SK-N-SH (cell line): ENCODE data around the gene LPP. TPM values are rescaled to one million over a fixed set of nuclear protein-coding genes. Genes with fewer than 3 reads are reported as not detected.

ENCODE experiments used
- CTCF ChIA-PET: fragments of 300-600, 350-600 bp; formaldehyde crosslinking; extraction: SDS; loops from one replicate; lab custom pipeline; 2021; lab: Yijun Ruan, JAX
- POLR2A ChIA-PET: fragments of 350-600 bp; sonication (Branson Sonifier 250); formaldehyde crosslinking; extraction: SDS; loops from one replicate; lab custom pipeline; 2020; ENCODE audit warnings: antibody characterized with exemption, inconsistent platforms; lab: Yijun Ruan, JAX
- DNase-seq: peaks from one replicate; pipeline ENCODE4 v3.0.0; 2012
- H2AFZ ChIP-seq: fragments of 200-600 bp; sonication (generic); 2 replicates; pipeline ENCODE4 v1.8.1; 2016; ENCODE audit warnings: antibody characterized with exemption, mild to moderate bottlenecking, low read depth
- H3F3A ChIP-seq: fragments of 200-600 bp; sonication (generic); replicated peaks from 2 replicates; pipeline ENCODE3; 2016; ENCODE audit warnings: antibody characterized with exemption, mild to moderate bottlenecking; ENCODE audit not compliant: insufficient read depth
- H3K27ac ChIP-seq, 2 experiments: fragments of 200-500 bp in 1 of 2; fragments of 200-600 bp in 1 of 2; sonication (Bioruptor generic) in 1 of 2; sonication (generic), shearing (Covaris generic) in 1 of 2; 2 replicates each; pipeline versions ENCODE4 v1.5.1 to v1.6.1; 2014 to 2016; ENCODE audit warnings: low read depth in 2 of 2, inconsistent platforms in 1 of 2, low read length in 1 of 2, mild to moderate bottlenecking in 1 of 2, mixed read lengths in 1 of 2
- H3K27me3 ChIP-seq: fragments of 200-600 bp; sonication (generic), shearing (Covaris generic); 2 replicates; pipeline ENCODE4 v1.6.1; 2016; ENCODE audit warnings: mixed run types; ENCODE audit not compliant: insufficient read depth
- H3K36me3 ChIP-seq, 2 experiments: fragments of 200-500 bp in 1 of 2; fragments of 200-600 bp in 1 of 2; sonication (Bioruptor generic) in 1 of 2; sonication (generic) in 1 of 2; replicated peaks in 1 of 2; 2 replicates each; pipeline versions ENCODE3 to v1.5.1; 2014 to 2016; ENCODE audit warnings: low read length in 1 of 2, mild to moderate bottlenecking in 1 of 2; ENCODE audit not compliant: insufficient read depth in 2 of 2, control insufficient read depth in 1 of 2
- H3K4me1 ChIP-seq, 2 experiments: fragments of 200-500 bp in 1 of 2; fragments of 200-600 bp in 1 of 2; sonication (Bioruptor generic) in 1 of 2; sonication (generic), shearing (Covaris generic) in 1 of 2; 2 replicates each; pipeline versions ENCODE4 v1.5.1 to v1.6.1; 2014 to 2016; ENCODE audit warnings: low read depth in 1 of 2, low read length in 1 of 2, mixed run types in 1 of 2; ENCODE audit not compliant: insufficient read depth in 2 of 2, control insufficient read depth in 1 of 2
- H3K4me2 ChIP-seq: fragments of 200-600 bp; sonication (generic), shearing (Covaris generic); 2 replicates; pipeline ENCODE4 v1.6.1; 2017; ENCODE audit warnings: mixed run types
- H3K4me3 ChIP-seq, 2 experiments: fragments of 200-500 bp in 1 of 2; fragments of 200-600 bp in 1 of 2; sonication (Bioruptor generic) in 1 of 2; sonication (generic), shearing (Covaris generic) in 1 of 2; 2 replicates each; pipeline versions ENCODE4 v1.5.1 to v1.8.1; 2014 to 2016; ENCODE audit warnings: low read depth in 2 of 2, inconsistent platforms in 1 of 2, low read length in 1 of 2, mild to moderate bottlenecking in 1 of 2, mixed read lengths in 1 of 2, moderate library complexity in 1 of 2
- H3K79me2 ChIP-seq: fragments of 200-600 bp; sonication (generic); 2 replicates; pipeline ENCODE4 v1.8.1; 2017; ENCODE audit warnings: mild to moderate bottlenecking; ENCODE audit not compliant: insufficient read depth
- H3K9ac ChIP-seq: fragments of 200-600 bp; sonication (generic); 2 replicates; pipeline ENCODE4 v1.6.1; 2017; ENCODE audit warnings: mixed run types
- H3K9me2 ChIP-seq: fragments of 200-600 bp; sonication (generic); 2 replicates; pipeline ENCODE4 v1.6.1; 2017; ENCODE audit warnings: mixed run types
- H3K9me3 ChIP-seq: fragments of 200-600 bp; sonication (generic); 2 replicates; pipeline ENCODE4 v1.6.1; 2017; ENCODE audit warnings: mixed run types, mild to moderate bottlenecking, moderate library complexity
- H4K20me1 ChIP-seq: fragments of 200-600 bp; sonication (generic); 2 replicates; pipeline ENCODE4 v1.6.1; 2017; ENCODE audit warnings: mild to moderate bottlenecking, mixed run types; ENCODE audit not compliant: insufficient read depth
- CHD2 ChIP-seq: fragments of 150-350 bp; IDR thresholded peaks from 2 replicates; pipeline ENCODE4 v1.6.1; 2018; ENCODE audit warnings: low read length; ENCODE audit not compliant: partially characterized antibody
- CTCF ChIP-seq: fragments of 200-600 bp; sonication (generic); IDR thresholded peaks from 2 replicates; pipeline ENCODE4 v1.6.1; 2017; ENCODE audit warnings: antibody characterized with exemption, mild to moderate bottlenecking, moderate library complexity
- FOSL2 ChIP-seq: IDR thresholded peaks from 2 replicates; pipeline ENCODE4 v1.4.0; 2012; ENCODE audit warnings: low read depth, mild to moderate bottlenecking, moderate library complexity, borderline replicate concordance
- FOXJ3 ChIP-seq: sonication (generic); formaldehyde crosslinking; IDR thresholded peaks from 2 replicates; pipeline ENCODE4 v1.5.1; 2020; ENCODE audit warnings: mild to moderate bottlenecking, missing genetic modification reagents
- FOXM1 ChIP-seq: IDR thresholded peaks from 2 replicates; pipeline ENCODE4 v1.4.0; 2012; ENCODE audit warnings: low read depth, mild to moderate bottlenecking
- MXI1 ChIP-seq: IDR thresholded peaks from 2 replicates; pipeline ENCODE4 v1.6.1; 2012; ENCODE audit warnings: mild to moderate bottlenecking, low read depth, low read length, improper control_type of control experiment
- NFIC ChIP-seq: IDR thresholded peaks from 2 replicates; pipeline ENCODE4 v1.4.0; 2012; ENCODE audit warnings: borderline replicate concordance
- NRF1 ChIP-seq: IDR thresholded peaks from 2 replicates; pipeline ENCODE4 v1.6.1; 2012; ENCODE audit warnings: low read depth, mild to moderate bottlenecking, low read length
- POLR2AphosphoS5 ChIP-seq: IDR thresholded peaks from 2 replicates; pipeline ENCODE4 v1.6.1; 2012; ENCODE audit warnings: low read depth, low read length
- RCOR1 ChIP-seq: fragments of 150-350 bp; IDR thresholded peaks from 2 replicates; pipeline ENCODE4 v1.6.1; 2017; ENCODE audit warnings: antibody characterized with exemption, low read length
- REST ChIP-seq: IDR thresholded peaks from 2 replicates; pipeline ENCODE4 v1.6.1; 2012; ENCODE audit warnings: mild to moderate bottlenecking, low read depth, low read length, moderate library complexity
- RXRA ChIP-seq: IDR thresholded peaks from 2 replicates; pipeline ENCODE4 v1.4.0; 2012; ENCODE audit warnings: low read depth, mild to moderate bottlenecking, borderline replicate concordance
- TCF12 ChIP-seq: IDR thresholded peaks from 2 replicates; pipeline ENCODE4 v1.4.0; 2012
- TEAD4 ChIP-seq: IDR thresholded peaks from 2 replicates; pipeline ENCODE4 v1.4.0; 2012; ENCODE audit warnings: mild to moderate bottlenecking, borderline replicate concordance; ENCODE audit not compliant: insufficient read depth
- YY1 ChIP-seq: IDR thresholded peaks from 2 replicates; pipeline ENCODE4 v1.4.0; 2012; ENCODE audit warnings: low read depth, mild to moderate bottlenecking
- polyA plus RNA-seq, 3 experiments: library from polyadenylated mRNA; depleted of rRNA; stranded (reverse); fragments of >200 nt; gene quantifications; 2 replicates each; pipeline ENCODE4 v1.2.3, GENCODE V29; 2012
- TF ChIP-seq, protein P1 (sequence below): IDR thresholded peaks from 2 replicates; pipeline ENCODE4; 2012
- TF ChIP-seq, protein P2 (sequence below): IDR thresholded peaks from 2 replicates; pipeline ENCODE4 v1.4.0; 2012; ENCODE audit warnings: low read depth
- TF ChIP-seq, protein P3 (sequence below): fragments of 150-350 bp; IDR thresholded peaks from 2 replicates; pipeline ENCODE4 v1.6.1; 2017; ENCODE audit warnings: antibody characterized with exemption, low read length, low read depth, borderline replicate concordance
- TF ChIP-seq, protein P4 (sequence below): IDR thresholded peaks from 2 replicates; pipeline ENCODE4 v1.4.0; 2012; ENCODE audit warnings: low read depth, borderline replicate concordance
- TF ChIP-seq, protein P5 (sequence below): fragments of 150-350 bp; IDR thresholded peaks from 2 replicates; pipeline ENCODE4 v1.6.1; 2016; ENCODE audit warnings: mild to moderate bottlenecking, low read depth, low read length

The LPP gene
- polyA plus RNA-seq, 1 of the 3 experiments (the other 2 are of a cell fraction) = 6.6 TPM

DNA sequence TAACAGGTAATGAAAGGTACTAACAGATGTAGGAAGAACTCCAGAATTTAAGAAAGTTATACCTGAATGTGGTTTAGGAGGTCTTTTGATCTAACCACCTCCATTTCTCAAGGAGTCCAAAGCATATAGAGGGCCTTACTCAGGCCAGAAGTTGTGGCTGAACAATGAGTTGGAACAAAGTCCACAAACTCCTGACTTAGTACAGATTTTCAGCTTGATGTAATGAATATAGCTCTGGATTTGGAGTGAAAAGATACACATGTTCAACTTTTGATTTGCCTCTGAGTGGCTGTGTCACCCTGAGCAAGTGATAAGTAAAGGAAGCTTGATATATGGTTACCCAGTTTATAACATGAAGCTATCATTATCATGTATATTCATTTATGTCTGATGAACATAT, 390.1 kb downstream of the LPP start:
- CTCF ChIA-PET = interaction anchor here (0.7 kb wide), 1 partner anchor 22 kb away, joined by 3 read pairs; no protein-coding TSS in a partner anchor

More for the DNA sequence above, 390.1 kb downstream of the LPP start:
- no peak overlapping the region for H3K4me3 ChIP-seq
- H3K27me3 ChIP-seq = no peaks in the 10 kb centered on the region
- no peak overlapping the region for H2AFZ ChIP-seq
- H3K4me1 ChIP-seq = peaks cover 0 to 15% of the 10 kb centered on the region in 2 experiments; a peak in 3 of 4 replicates
- no peaks in the 10 kb centered on the region for H3K9me3 ChIP-seq
- TF ChIP-seq POLR2AphosphoS5 (no peak), NRF1 (no peak), CHD2 (no peak), REST (no peak), RCOR1 (no peak), NFIC (no peak), TEAD4 (no peak), RXRA (no peak), YY1 (no peak), FOXJ3 (CRISPR knock-in tag) (no peak), CTCF (no peak), MXI1 (no peak), TCF12 (no peak), FOSL2 (no peak), FOXM1 (no peak)
- TF ChIP-seq, protein P1, sequence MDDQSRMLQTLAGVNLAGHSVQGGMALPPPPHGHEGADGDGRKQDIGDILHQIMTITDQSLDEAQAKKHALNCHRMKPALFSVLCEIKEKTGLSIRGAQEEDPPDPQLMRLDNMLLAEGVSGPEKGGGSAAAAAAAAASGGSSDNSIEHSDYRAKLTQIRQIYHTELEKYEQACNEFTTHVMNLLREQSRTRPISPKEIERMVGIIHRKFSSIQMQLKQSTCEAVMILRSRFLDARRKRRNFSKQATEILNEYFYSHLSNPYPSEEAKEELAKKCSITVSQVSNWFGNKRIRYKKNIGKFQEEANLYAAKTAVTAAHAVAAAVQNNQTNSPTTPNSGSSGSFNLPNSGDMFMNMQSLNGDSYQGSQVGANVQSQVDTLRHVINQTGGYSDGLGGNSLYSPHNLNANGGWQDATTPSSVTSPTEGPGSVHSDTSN = no peak
- TF ChIP-seq, protein P2, sequence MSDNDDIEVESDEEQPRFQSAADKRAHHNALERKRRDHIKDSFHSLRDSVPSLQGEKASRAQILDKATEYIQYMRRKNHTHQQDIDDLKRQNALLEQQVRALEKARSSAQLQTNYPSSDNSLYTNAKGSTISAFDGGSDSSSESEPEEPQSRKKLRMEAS = no peak
- TF ChIP-seq, protein P3, sequence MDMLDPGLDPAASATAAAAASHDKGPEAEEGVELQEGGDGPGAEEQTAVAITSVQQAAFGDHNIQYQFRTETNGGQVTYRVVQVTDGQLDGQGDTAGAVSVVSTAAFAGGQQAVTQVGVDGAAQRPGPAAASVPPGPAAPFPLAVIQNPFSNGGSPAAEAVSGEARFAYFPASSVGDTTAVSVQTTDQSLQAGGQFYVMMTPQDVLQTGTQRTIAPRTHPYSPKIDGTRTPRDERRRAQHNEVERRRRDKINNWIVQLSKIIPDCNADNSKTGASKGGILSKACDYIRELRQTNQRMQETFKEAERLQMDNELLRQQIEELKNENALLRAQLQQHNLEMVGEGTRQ = no peak
- TF ChIP-seq, protein P4, sequence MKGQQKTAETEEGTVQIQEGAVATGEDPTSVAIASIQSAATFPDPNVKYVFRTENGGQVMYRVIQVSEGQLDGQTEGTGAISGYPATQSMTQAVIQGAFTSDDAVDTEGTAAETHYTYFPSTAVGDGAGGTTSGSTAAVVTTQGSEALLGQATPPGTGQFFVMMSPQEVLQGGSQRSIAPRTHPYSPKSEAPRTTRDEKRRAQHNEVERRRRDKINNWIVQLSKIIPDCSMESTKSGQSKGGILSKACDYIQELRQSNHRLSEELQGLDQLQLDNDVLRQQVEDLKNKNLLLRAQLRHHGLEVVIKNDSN = no peak
- TF ChIP-seq, protein P5, sequence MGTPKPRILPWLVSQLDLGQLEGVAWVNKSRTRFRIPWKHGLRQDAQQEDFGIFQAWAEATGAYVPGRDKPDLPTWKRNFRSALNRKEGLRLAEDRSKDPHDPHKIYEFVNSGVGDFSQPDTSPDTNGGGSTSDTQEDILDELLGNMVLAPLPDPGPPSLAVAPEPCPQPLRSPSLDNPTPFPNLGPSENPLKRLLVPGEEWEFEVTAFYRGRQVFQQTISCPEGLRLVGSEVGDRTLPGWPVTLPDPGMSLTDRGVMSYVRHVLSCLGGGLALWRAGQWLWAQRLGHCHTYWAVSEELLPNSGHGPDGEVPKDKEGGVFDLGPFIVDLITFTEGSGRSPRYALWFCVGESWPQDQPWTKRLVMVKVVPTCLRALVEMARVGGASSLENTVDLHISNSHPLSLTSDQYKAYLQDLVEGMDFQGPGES = no peak
- no peak for DNase-seq
- H3K4me2 ChIP-seq = no peak overlapping the region
- no peaks in the 10 kb centered on the region for H3K9me2 ChIP-seq
- POLR2A ChIA-PET = no interaction called here
- no peak overlapping the region for H3K27ac ChIP-seq
- H4K20me1 ChIP-seq = no peaks in the 10 kb centered on the region
- no peak overlapping the region for H3K9ac ChIP-seq
- H3F3A ChIP-seq = peaks cover 4% of the 10 kb centered on the region
- H3K36me3 ChIP-seq = peaks cover 0 to 19% of the 10 kb centered on the region in 2 experiments
- peaks cover 16% of the 10 kb centered on the region for H3K79me2 ChIP-seq
